ENCODE data around the gene ZNF286A. TPM values are rescaled to one million over a fixed set of nuclear protein-coding genes. Genes with fewer than 3 reads are reported as not detected.
"Not testable (repeated sequence)": the region's sequence is repeated elsewhere in the genome, so short reads cannot be mapped to it uniquely, and the experiment has no call there.

The ZNF286A gene
- total RNA-seq, 1 donor from 2014 or later, result 13.3 TPM

DNA sequence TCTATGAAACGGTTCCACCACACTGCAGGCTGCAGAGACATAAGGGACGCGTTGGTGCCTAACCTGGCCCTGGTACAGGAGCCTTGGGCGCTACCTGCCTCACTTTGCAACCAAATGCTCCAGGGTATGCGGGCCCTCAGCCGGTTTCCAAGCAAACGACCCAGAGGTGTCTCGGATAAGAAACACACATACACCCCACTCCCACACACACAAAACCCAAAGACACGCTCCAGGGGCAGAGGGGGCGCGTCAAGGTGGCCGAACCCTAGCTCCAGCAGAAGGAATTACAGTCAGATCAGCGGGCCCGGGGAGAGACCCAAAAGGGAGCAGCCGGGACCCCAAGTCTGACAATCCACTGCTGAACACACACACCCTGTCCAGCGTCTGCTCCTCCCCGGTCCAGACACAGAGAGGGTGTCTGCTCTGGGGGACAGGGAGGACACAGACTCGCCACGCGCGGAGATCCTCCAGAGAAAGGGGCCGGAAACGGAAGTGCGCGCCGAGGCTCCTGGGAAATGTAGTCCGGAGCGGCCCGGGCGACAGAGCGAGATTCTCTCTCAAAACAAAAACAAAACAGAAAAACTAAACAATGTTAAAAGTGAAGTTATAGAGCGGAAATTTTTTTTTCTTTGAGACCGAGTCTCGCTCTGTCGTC lies 15.6 kb upstream of the ZNF286A start, which contains the start of gene TRIM16:
TRIM16 (minus strand) TSS at position 488 of the 655 bp plus-strand sequence. CDS start 32,702 bp downstream, outside the sequence.
- H3K9me3 ChIP-seq; intact Hi-C loops (cut with DNase I); H3K36me3 ChIP-seq; H3K4me1 ChIP-seq; DNase-seq (ENCODE audit: extremely low spot score in 2 of 2); H3K27me3 ChIP-seq: not testable (repeated sequence)
- Histone ChIP-seq H3K4me3 (peak within 1 kb of the TSS; percentile 52 to 62), H3K27ac (peak within 1 kb of the TSS; percentile 57)
- TF ChIP-seq POLR2AphosphoS5 (IDR thresholded peaks at IDR 0.05; ENCODE audit: insufficient read depth in 1 of 2, low read depth in 1 of 2) (peak; percentile 62 to 64), POLR2A (IDR thresholded peaks at IDR 0.05) (peak in 1 of 2 donors; percentile 24)

GRCh38 chr17:15687494-15687893 lies 12.1 kb upstream of the ZNF286A start:
- H3K9me3 ChIP-seq; H3K4me3 ChIP-seq; H3K27ac ChIP-seq; H3K4me1 ChIP-seq; H3K27me3 ChIP-seq; DNase-seq (ENCODE audit: extremely low spot score in 2 of 2); intact Hi-C loops (cut with DNase I); H3K36me3 ChIP-seq: not testable (repeated sequence)

- Histone ChIP-seq H3K4me3 (peak overlapping the region; percentile 49 to 53), H3K27ac (peak overlapping the region; percentile 67)
- intact Hi-C loops (cut with DNase I); H3K4me1 ChIP-seq; DNase-seq (ENCODE audit: extremely low spot score in 2 of 2); H3K9me3 ChIP-seq; H3K36me3 ChIP-seq; H3K27me3 ChIP-seq: not testable (repeated sequence)
These were observed 585 bp upstream of the ZNF286A start for GRCh38 chr17:15698967-15699366.

DNA sequence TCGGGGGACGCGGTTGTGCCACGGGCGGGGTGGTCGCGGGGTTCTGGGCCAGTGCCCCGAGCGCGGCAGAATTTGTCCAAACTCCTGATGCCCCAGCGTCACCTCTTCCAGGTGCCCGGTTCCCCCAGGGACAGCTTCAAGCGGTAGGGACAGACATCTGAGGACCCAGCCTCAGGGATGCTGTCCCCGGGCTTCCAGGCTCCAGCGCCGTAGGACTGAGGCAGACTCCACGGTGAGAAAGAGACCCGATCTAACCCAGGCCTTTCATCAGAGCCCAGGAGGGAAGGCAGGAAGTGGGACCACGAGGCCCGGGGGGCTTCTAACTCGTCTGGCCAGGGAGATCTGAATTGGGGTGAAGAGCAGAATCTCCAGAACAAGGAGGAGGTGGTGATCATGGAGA lies 385 bp downstream of the ZNF286A start:
- H3K27me3 ChIP-seq; intact Hi-C loops (cut with DNase I); DNase-seq (ENCODE audit: extremely low spot score in 2 of 2); H3K36me3 ChIP-seq; H3K4me1 ChIP-seq; H3K9me3 ChIP-seq: not testable (repeated sequence)
- peak overlapping the region; percentile 49 to 53 for H3K4me3 ChIP-seq
- H3K27ac ChIP-seq, result peak overlapping the region; percentile 67

DNA sequence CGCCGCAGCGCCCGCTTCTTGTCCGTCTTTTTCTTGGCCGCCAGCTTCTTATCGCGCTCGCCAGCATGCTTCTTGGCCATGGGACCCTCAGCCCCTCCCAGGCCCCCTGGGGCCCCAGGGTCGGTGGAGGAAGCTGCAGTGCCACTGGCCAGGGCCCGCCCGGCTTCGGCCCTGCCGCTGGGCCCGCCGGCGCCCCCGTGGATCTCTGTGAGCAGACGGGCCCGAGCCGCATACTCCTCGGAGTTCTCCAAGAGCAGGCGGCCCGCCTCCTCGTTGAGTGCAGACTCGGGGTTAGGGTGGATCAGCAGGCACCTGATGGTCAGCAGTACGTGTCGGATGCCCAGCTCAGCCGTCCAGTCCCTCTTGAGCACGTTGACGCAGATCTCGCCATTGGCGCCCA lies 4.7 kb downstream of the ZNF286A start:
- H3K27me3 ChIP-seq; DNase-seq (ENCODE audit: extremely low spot score in 2 of 2); intact Hi-C loops (cut with DNase I); H3K9me3 ChIP-seq; H3K4me1 ChIP-seq; H3K27ac ChIP-seq; H3K4me3 ChIP-seq: not testable (repeated sequence)
- peaks cover 0 to 40% of the 10 kb centered on the region in 2 donors for H3K36me3 ChIP-seq

GRCh38 chr17:15704813-15705212 lies 5.3 kb downstream of the ZNF286A start:
- H3K27ac ChIP-seq; H3K27me3 ChIP-seq; intact Hi-C loops (cut with DNase I); H3K9me3 ChIP-seq; H3K4me1 ChIP-seq; H3K4me3 ChIP-seq; DNase-seq (ENCODE audit: extremely low spot score in 2 of 2): not testable (repeated sequence)
- H3K36me3 ChIP-seq, result peaks cover 0 to 40% of the 10 kb centered on the region in 2 donors

DNA sequence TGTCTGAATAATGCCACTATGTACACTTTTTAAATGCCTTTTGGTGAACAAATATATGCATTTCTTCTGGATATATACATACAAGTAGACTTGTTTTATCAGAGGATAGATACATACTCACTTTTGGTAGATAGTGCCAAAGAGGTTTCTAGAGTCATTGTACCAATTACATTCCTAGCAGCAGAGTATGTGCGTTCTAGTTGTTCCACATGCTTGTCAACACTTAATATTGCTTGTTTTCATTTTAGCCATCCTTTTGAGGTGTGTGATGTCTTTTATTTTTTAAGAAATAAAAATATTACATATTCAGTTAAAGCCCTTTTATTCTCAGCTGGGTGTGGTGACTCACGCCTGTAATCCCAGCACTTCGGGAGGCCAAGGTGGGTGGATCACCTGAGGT lies 9.3 kb downstream of the ZNF286A start:
- intact Hi-C loops (cut with DNase I); H3K27ac ChIP-seq; H3K27me3 ChIP-seq; DNase-seq (ENCODE audit: extremely low spot score in 2 of 2); H3K9me3 ChIP-seq; H3K4me3 ChIP-seq; H3K4me1 ChIP-seq: not testable (repeated sequence)
- H3K36me3 ChIP-seq, result peaks cover 0 to 53% of the 10 kb centered on the region in 2 donors

- H3K4me3 ChIP-seq; intact Hi-C loops (cut with DNase I): not testable (repeated sequence)
These were observed 17.3 kb downstream of the ZNF286A start for GRCh38 chr17:15716601-15717563.

GRCh38 chr17:15730535-15730934 lies 31.0 kb downstream of the ZNF286A start:
- H3K9me3 ChIP-seq; H3K4me3 ChIP-seq; H3K4me1 ChIP-seq; H3K27me3 ChIP-seq; intact Hi-C loops (cut with DNase I); H3K27ac ChIP-seq; H3K36me3 ChIP-seq; DNase-seq (ENCODE audit: extremely low spot score in 2 of 2): not testable (repeated sequence)

More at GRCh38 chr17:15716601-15717563, 17.3 kb downstream of the ZNF286A start:
- not testable (repeated sequence) for H3K4me1 ChIP-seq; H3K27me3 ChIP-seq; H3K27ac ChIP-seq; DNase-seq (ENCODE audit: extremely low spot score in 2 of 2)
- Histone ChIP-seq H3K9me3 (peaks cover 21% of the 10 kb centered on the region), H3K36me3 (peaks cover 0 to 21% of the 10 kb centered on the region in 2 donors)

- H3K27me3 ChIP-seq; DNase-seq (ENCODE audit: extremely low spot score in 2 of 2); H3K9me3 ChIP-seq; intact Hi-C loops (cut with DNase I); H3K4me3 ChIP-seq; H3K4me1 ChIP-seq; H3K27ac ChIP-seq; H3K36me3 ChIP-seq: not testable (repeated sequence)
These were observed 32.3 kb downstream of the ZNF286A start, which contains the start of gene TBC1D26 for GRCh38 chr17:15731900-15732299. TBC1D26 (plus strand) TSS chr17:15732283; CDS start chr17:15735349, 3,066 bp downstream.

- DNase-seq (ENCODE audit: extremely low spot score in 2 of 2), result peak in 1 of 2 donors; percentile 6
- H3K4me1 ChIP-seq; intact Hi-C loops (cut with DNase I): not testable (repeated sequence)
These were observed 33.7 kb downstream of the ZNF286A start for GRCh38 chr17:15733174-15733789.

DNA sequence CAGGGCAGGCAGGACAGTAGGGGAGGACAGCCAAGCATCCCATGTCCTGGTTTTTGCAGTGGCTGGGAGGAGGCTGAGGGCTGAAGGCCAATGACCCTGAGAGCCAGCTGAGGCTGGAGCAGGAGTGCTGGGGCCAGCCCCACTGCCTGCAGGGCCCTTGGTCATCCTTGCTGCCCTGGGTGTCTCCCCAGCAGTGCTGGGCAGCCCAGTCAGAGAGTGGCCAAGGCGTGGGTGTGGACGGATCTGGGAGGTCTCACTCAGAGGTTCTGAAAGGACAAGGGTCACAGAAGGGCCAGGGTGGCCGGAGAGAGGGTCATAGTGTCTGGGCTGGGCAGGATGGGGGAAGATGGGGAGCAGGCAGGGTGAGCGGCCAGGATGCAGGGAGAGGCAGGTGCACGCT lies 37.0 kb downstream of the ZNF286A start:
- peak in 1 of 2 donors; percentile 43 for DNase-seq (ENCODE audit: extremely low spot score in 2 of 2)
- H3K9me3 ChIP-seq; H3K27me3 ChIP-seq; H3K4me1 ChIP-seq; intact Hi-C loops (cut with DNase I); H3K36me3 ChIP-seq; H3K27ac ChIP-seq; H3K4me3 ChIP-seq: not testable (repeated sequence)

More at GRCh38 chr17:15733174-15733789, 33.7 kb downstream of the ZNF286A start:
- not testable (repeated sequence) for H3K27me3 ChIP-seq, H3K9me3 ChIP-seq, H3K4me3 ChIP-seq, H3K27ac ChIP-seq, H3K36me3 ChIP-seq
